HG02678 (cell line): Measurements from ENCODE around the gene UBE2R2.
"Not testable (repeated sequence)": the region's sequence is repeated elsewhere in the genome, so short reads cannot be mapped to it uniquely, and the experiment has no call there.

Source experiments
- ATAC-seq: cut with Tn5 transposase; IDR thresholded peaks from one replicate; pipeline ENCODE4 v1.9.1; 2021; ENCODE audit warnings: mild to moderate bottlenecking, moderate library complexity; ENCODE audit not compliant: unreplicated experiment

UBE2R2 gene

DNA sequence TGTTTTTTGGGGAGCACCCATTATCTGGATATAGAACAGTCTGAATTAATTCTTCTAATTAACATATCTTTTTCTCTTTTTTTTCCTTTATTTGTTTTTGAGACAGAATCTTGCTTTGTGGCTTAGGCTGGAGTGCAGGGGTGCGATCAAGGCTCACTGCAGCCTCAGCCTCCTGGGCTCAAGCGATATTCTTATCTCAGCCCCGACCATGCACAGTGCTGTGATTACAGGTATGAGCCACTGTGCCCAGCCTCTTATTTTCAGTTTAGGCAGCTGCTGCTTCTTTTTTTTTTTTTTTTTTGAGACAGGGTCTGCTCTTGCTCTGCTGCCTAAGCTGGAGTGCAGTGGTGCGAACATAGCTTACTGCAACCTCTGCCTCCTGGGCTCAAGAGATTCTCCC is 20.2 kb downstream of the UBE2R2 start:
- ATAC-seq: no peak

- no peak for ATAC-seq
Measured at GRCh38 chr9:33840381-33840780, 23.4 kb downstream of the UBE2R2 start.

GRCh38 chr9:33843312-33843961 is 26.5 kb downstream of the UBE2R2 start:
- ATAC-seq: no peak

- no peak for ATAC-seq
Measured at GRCh38 chr9:33846231-33846630, 29.3 kb downstream of the UBE2R2 start.

GRCh38 chr9:33847894-33848205 is 30.9 kb downstream of the UBE2R2 start:
- ATAC-seq: not testable (repeated sequence)

DNA sequence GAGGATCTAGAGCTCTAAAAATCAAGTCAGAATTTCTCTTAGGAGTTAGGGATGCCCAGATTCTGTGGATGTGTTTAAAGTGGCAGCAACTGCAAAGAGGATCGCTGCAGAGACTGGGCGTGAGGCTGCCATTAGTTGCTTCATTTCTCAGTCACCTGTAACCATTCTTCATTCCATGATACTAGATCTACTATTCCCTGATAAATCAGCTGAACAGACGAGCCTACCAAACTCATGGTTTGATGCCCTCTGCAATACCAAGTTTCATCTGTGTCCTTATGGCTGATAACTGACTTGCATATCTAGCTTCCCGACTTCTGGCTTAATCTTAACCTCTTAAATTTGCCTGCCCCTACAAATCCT is 33.3 kb downstream of the UBE2R2 start:
- ATAC-seq: no peak

DNA sequence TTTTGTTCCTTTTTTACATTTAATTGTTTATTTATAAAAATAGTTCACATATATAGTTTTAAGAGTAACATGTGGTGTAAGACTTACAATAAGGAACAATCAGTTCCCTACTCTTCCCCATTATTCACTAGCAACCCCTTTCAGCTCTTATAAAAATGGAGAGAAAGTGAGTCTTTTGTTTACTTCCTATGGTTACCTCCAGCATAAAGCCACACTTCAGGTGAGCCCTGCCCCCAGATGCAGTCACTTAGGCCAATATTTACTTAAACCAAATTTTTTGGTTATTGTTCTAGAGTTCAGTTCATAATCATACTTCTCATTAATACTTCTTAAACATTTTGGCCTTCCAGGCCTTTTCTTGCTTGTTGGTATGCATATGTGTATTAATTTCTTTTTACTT is 33.7 kb downstream of the UBE2R2 start:
- no peak for ATAC-seq

- ATAC-seq: no peak
Measured at GRCh38 chr9:33851301-33851700, 34.3 kb downstream of the UBE2R2 start.

DNA sequence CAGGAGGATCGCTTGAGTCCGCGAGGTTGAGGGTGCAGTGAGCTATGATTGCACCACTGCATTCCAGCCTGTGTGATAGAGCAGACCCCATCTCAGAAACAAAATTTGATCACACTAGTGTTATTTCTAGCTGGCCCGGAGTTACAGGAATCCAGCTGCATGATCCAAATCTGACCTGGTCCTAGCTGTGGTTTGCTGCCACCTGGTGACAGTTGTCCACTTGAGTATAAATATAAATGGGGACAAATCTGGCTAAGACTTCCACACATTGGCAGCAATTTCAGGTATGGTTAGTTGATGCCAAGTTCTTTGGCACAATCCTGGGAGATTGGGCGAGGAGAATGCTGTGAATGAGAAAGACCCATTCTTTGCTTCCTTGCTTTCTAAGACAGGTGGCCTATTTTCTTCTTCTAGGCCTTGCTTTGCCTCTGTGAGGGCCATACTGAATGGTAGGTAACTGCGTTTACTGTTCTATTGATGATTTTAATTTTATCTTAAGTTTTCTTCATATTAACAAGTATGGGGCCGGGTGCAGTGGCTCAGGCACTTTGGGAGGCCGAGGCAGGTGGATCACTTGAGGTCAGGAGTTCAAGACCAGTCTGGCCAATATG is 35.4 kb downstream of the UBE2R2 start:
- ATAC-seq: no peak

- no peak for ATAC-seq
Measured at GRCh38 chr9:33856247-33856646, 39.3 kb downstream of the UBE2R2 start.

DNA sequence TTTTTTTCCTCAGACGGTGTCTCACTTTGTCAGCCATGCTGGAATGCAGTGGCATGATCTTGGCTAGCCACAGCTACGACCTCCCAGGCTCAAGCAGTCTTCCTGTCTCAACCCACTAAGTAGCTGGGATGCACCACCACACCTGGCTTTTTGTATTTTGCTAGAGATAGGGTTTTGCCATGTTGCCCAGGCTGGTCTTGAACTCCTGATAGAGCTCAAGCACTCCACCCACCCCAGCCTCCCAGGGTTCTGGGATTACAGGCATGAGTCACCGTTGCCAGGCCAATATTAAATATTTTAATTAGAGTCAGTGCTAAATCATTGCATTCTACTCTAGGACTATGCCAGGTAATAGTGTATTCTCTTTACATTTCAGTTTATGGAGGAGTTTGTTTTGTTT is 41.5 kb downstream of the UBE2R2 start:
- ATAC-seq: no peak

GRCh38 chr9:33860200-33860871 is 43.4 kb downstream of the UBE2R2 start:
- no peak for ATAC-seq

GRCh38 chr9:33861917-33862453 is 45.0 kb downstream of the UBE2R2 start:
- ATAC-seq: no peak

- not testable (repeated sequence) for ATAC-seq
Measured at GRCh38 chr9:33863027-33863426, 46.1 kb downstream of the UBE2R2 start.

DNA sequence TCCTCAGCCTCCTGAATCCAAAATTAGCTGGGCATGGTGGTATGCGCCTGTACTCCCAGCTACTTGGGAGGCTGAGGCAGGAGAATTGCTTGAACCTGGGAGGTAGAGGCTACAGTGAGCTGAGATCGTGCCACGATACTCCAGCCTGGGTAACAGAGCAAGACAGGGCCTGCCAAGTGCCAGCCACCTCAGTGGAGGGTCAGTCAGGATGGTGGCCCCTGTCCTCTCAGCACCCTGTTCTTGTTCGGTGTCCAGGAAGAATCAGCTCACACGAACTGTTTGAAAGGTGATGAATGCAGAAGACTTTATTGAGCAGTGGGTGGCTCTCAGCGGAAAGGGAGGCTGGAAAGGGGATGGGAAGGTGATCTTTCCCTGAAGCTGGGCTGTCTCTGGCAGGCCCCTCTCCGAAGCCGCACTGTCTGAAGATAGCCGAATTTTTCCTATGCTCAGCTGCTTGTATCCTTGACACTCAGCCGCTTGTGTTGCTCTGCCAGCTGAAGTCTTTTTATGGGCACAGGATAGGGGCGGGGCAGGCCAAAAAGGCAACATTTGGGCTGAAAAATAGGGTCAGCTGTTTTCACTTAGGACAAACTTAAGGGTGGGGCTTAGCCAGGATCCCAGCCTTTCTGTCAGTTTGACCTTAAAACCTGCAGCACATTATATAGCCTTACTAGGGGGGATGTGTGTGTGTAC is 50.9 kb downstream of the UBE2R2 start:
- ATAC-seq: no peak

GRCh38 chr9:33868440-33868973 is 51.5 kb downstream of the UBE2R2 start:
- no peak for ATAC-seq

DNA sequence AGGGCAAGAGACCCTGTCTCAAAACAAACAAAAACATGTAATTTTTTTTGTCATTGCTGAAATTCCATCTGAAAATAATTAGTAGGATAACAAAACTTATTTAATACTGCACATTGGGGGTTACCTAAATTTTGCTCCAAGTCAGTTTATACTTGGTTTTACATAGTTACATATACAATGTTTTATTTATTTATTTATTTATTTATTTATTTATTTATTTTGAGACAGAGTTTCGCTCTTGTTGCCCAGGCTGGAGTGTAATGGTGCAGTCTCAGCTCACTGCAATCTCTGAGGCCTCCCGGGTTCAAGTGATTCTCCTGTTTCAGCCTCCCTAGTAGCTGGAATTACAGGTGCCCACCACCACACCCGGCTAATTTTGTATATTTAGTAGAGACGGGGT is 52.3 kb downstream of the UBE2R2 start:
- not testable (repeated sequence) for ATAC-seq

DNA sequence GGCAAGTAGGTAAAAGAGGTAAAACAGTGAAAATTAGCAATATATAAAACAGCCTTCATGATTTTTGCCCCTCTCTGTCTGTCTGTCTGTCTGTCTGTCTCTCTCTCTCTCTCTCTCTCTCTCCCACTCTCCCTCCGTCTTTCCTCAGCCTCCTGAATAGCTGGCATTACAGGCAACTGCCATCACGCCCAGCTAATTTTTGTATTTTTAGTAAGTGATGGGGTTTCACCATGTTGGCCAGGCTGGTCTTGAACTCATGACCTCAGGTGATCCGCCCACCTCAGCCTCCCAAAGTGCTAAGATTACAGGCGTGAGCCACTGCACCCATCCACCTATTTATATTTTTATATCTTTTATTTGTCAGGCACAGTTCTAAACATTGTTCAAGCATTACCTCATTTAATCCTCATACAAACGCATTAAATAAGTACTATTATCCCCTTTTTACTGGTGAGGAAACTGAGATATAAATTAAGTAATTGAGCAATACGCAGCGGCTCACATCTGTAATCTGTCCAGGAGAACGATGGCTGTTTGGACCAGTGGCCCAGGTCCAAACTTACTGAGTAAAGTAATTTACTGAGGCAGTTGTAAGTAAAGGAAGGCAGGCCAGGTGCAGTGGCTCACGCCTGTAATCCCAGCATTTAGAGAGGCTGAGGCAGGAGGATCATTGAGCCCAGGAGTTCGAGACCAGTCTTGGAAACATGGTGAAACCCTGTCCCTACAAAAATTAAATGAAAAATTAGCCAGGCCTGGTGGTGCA is 60.9 kb downstream of the UBE2R2 start:
- no peak for ATAC-seq

DNA sequence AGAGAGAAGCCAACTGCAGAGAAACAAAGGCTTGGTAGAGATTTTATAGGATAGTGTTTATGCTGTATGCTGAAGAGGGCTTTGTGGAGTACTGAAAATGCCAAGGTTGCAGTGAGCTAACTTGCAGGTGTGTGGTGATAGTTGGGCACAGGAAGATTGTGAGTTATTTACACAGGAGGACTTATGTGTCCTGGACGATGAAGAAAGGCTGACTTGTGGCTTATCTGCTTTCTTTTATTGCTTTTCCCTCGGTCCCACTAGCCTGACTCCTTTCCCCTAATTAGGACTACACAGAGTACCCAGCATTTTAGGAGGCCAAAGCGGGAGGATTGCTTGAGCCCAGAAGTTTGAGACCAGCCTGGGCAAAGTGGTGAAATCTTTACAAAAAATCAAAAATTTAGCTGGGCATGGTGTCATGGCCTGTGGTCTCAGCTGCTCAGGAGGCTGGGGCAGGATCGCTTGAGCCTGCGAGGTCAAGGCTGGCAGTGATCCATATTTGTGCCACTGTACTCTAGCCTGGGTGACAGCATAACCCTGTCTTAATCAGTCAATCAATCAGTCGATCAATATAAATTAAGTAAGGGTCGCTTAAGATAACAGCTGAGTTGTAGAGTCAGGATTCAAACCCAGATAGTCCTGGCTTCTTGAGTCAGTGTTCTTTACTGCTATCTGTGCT is 61.9 kb downstream of the UBE2R2 start:
- no peak for ATAC-seq
